K562 (cell line): ENCODE measurements around the gene RAPSN. TPM values are rescaled to one million over a fixed set of nuclear protein-coding genes. Genes with fewer than 3 reads are reported as not detected.

Experiments
- ATAC-seq: fragments of 200-7000 bp; cut with Tn5 transposase; 3 replicates; pipeline ENCODE4 v1.9.1; 2020; ENCODE audit warnings: moderate library complexity
- BruUV-seq: library from RNA; stranded (reverse); fragments of 400-500 nt; replicated peaks from 2 replicates; lab custom pipeline; 2021; lab: Mats Ljungman, UMichigan
- CTCF ChIA-PET: fragments of 300-600 bp; formaldehyde crosslinking; extraction: SDS; loops from one replicate; lab custom pipeline; 2021; ENCODE audit warnings: low intra/inter-chr PET ratio; lab: Yijun Ruan, JAX
- POLR2A ChIA-PET: fragments of 300-600, 350-650 bp; sonication (Branson Sonifier 250); formaldehyde crosslinking; extraction: SDS; loops from one replicate; lab custom pipeline; 2021; ENCODE audit warnings: antibody characterized with exemption, inconsistent platforms; lab: Yijun Ruan, JAX
- DNase-seq, 4 experiments: peaks; one replicate each; pipeline versions ENCODE4 v3.0.0 to v3.0.0-alpha.2; 2011 to 2018; ENCODE audit warnings: low spot score in 3 of 4, mixed read lengths in 3 of 4; ENCODE audit errors: extremely low read depth in 1 of 4
- FAIRE-seq: peaks from 2 replicates; lab custom pipeline; 2011; peaks lifted over from hg19 to GRCh38; lab: Jason Lieb, UNC
- H2AFZ ChIP-seq: 2 replicates; pipeline ENCODE4 v1.6.0; 2011; ENCODE audit warnings: low read depth, low read length, control low read depth, inconsistent platforms
- H3K27ac ChIP-seq: fragments of 200-600 bp; 3 replicates; pipeline ENCODE4 v1.8.0; 2011; ENCODE audit warnings: low read depth, mild to moderate bottlenecking, control low read depth, inconsistent platforms, low read length, moderate library complexity, mixed read lengths; ENCODE audit errors: extremely low read depth
- H3K27me3 ChIP-seq, 2 experiments: fragments of 300-600 bp in 1 of 2; 2 replicates in 1 of 2; 3 replicates in 1 of 2; pipeline versions ENCODE4 v1.6.0 to v1.8.0; 2011; ENCODE audit warnings: inconsistent platforms in 2 of 2, low read length in 2 of 2, mild to moderate bottlenecking in 1 of 2, mixed read lengths in 1 of 2, moderate library complexity in 1 of 2; ENCODE audit not compliant: control insufficient read depth in 2 of 2, insufficient read depth in 2 of 2
- H3K36me3 ChIP-seq: fragments of 300-600 bp; 3 replicates; pipeline ENCODE4 v1.8.0; 2011; ENCODE audit warnings: mild to moderate bottlenecking, low read length, inconsistent platforms; ENCODE audit not compliant: control insufficient read depth, insufficient read depth
- H3K4me1 ChIP-seq, 2 experiments: fragments of 200-600 bp in 1 of 2; replicated peaks in 1 of 2; 2 replicates in 1 of 2; 3 replicates in 1 of 2; pipeline versions ENCODE4 v1.5.1 to v1.8.0; 2011; ENCODE audit warnings: inconsistent platforms in 2 of 2, low read length in 2 of 2, mild to moderate bottlenecking in 1 of 2, mixed read lengths in 1 of 2, moderate library complexity in 1 of 2; ENCODE audit not compliant: control insufficient read depth in 2 of 2, insufficient read depth in 2 of 2
- H3K4me2 ChIP-seq: 2 replicates; pipeline ENCODE4 v1.6.1; 2011; ENCODE audit warnings: low read length, control low read depth, inconsistent platforms, mixed read lengths; ENCODE audit not compliant: insufficient read depth
- H3K4me3 ChIP-seq: fragments of 200-600 bp; sonication (generic), shearing (Covaris generic); 2 replicates; pipeline ENCODE4 v1.5.1; 2016; ENCODE audit warnings: control low read depth, inconsistent platforms
- H3K79me2 ChIP-seq: fragments of 200-600 bp; 3 replicates; pipeline ENCODE4 v1.8.0; 2011; ENCODE audit warnings: low read length, inconsistent platforms; ENCODE audit not compliant: control insufficient read depth, insufficient read depth
- H3K9ac ChIP-seq, 2 experiments: 2 replicates each; pipeline versions ENCODE4 v1.6.0 to v1.6.1; 2011; ENCODE audit warnings: low read depth in 2 of 2, low read length in 2 of 2, control low read depth in 1 of 2, inconsistent platforms in 1 of 2, mild to moderate bottlenecking in 1 of 2, mixed read lengths in 1 of 2; ENCODE audit not compliant: insufficient read depth in 1 of 2
- H3K9me1 ChIP-seq: one replicate; pipeline ENCODE4 v1.6.0; 2011; ENCODE audit warnings: inconsistent platforms, mild to moderate bottlenecking, low read length, moderate library complexity; ENCODE audit not compliant: control insufficient read depth, insufficient read depth
- H3K9me3 ChIP-seq: replicated peaks from 2 replicates; pipeline ENCODE4 v1.5.1; 2011; ENCODE audit warnings: low read depth, low read length, inconsistent platforms; ENCODE audit not compliant: control insufficient read depth, insufficient read depth
- H4K20me1 ChIP-seq: replicated peaks from 2 replicates; pipeline ENCODE4 v1.6.1; 2011; ENCODE audit warnings: low read length, inconsistent platforms, mixed read lengths; ENCODE audit not compliant: control insufficient read depth, insufficient read depth
- ASH1L ChIP-seq: fragments of 450-650 bp; IDR thresholded peaks from 2 replicates; pipeline ENCODE4 v1.6.1; 2018; ENCODE audit warnings: borderline replicate concordance, mild to moderate bottlenecking, low read depth; ENCODE audit not compliant: partially characterized antibody
- BRD9 ChIP-seq: fragments of 450-650 bp; IDR thresholded peaks from 2 replicates; pipeline ENCODE4 v1.6.1; 2018; ENCODE audit warnings: low read depth; ENCODE audit not compliant: partially characterized antibody
- CBFB ChIP-seq: sonication (generic); formaldehyde crosslinking; IDR thresholded peaks from 2 replicates; pipeline ENCODE4 v1.4.0; 2020; ENCODE audit warnings: mild to moderate bottlenecking, missing genetic modification reagents
- CBX1 ChIP-seq: sonication (generic); IDR thresholded peaks from 2 replicates; pipeline ENCODE4 v1.6.1; 2016; ENCODE audit warnings: antibody characterized with exemption, low read depth, mild to moderate bottlenecking
- ETV5 ChIP-seq: sonication (generic); formaldehyde crosslinking; IDR thresholded peaks from 2 replicates; pipeline ENCODE4 v1.4.0; 2020; ENCODE audit warnings: low read depth, mild to moderate bottlenecking, missing genetic modification reagents
- FOS ChIP-seq: IDR thresholded peaks from 3 replicates; pipeline ENCODE4 v1.6.1; 2011; ENCODE audit not compliant: insufficient read length; ENCODE audit errors: extremely low read depth
- FOXK2 ChIP-seq, 2 experiments: fragments of 450-650 bp; IDR thresholded peaks in 1 of 2; conservative IDR thresholded peaks in 1 of 2; 2 replicates each; pipeline ENCODE4 v1.6.1; 2016; ENCODE audit warnings: low read depth in 2 of 2, mild to moderate bottlenecking in 1 of 2
- KDM1A ChIP-seq, 2 experiments: fragments of 450-650 bp; IDR thresholded peaks; 2 replicates each; pipeline ENCODE4 v1.6.1; 2016; ENCODE audit warnings: mild to moderate bottlenecking in 2 of 2
- MTA1 ChIP-seq: fragments of 450-650 bp; IDR thresholded peaks from 2 replicates; pipeline ENCODE4 v1.6.1; 2017; ENCODE audit warnings: borderline replicate concordance
- MTF1 ChIP-seq: fragments of 250-450 bp; sonication (Bioruptor Pico); IDR thresholded peaks from 2 replicates; pipeline ENCODE4 v1.9.0; 2021; ENCODE audit warnings: moderate library complexity, mild to moderate bottlenecking, inconsistent platforms, borderline replicate concordance
- NFYB ChIP-seq: IDR thresholded peaks from 2 replicates; pipeline ENCODE4 v1.6.1; 2011; ENCODE audit warnings: mild to moderate bottlenecking, moderate library complexity; ENCODE audit not compliant: insufficient read length; ENCODE audit errors: extremely low read depth
- SMC3 ChIP-seq: conservative IDR thresholded peaks from 2 replicates; pipeline ENCODE4 v1.6.1; 2011; ENCODE audit warnings: low read depth, low read length, improper control_type of control experiment; ENCODE audit not compliant: insufficient read depth
- XRCC4 ChIP-seq: IDR thresholded peaks from one replicate; pipeline ENCODE4 v1.6.1; 2011; ENCODE audit not compliant: insufficient read depth, insufficient read length; ENCODE audit errors: extremely low read depth
- ZNF586 ChIP-seq: fragments of 450-650 bp; formaldehyde crosslinking; conservative IDR thresholded peaks from 2 replicates; pipeline ENCODE4 v1.4.0; 2020; ENCODE audit warnings: mild to moderate bottlenecking, moderate library complexity
- WGBS: fragments of 100-300 bp; shearing (Covaris generic); methylation state at CpG from one replicate; pipeline ENCODE4 v1.1.6; 2016; ENCODE audit warnings: low coverage, mixed read lengths; ENCODE audit not compliant: insufficient coverage; ENCODE audit errors: missing lambda C conversion rate; 5-methylcytosine and 5-hydroxymethylcytosine counted together
- in situ Hi-C: fragments of 300-500 bp; cut with MboI; formaldehyde crosslinking; loops from 4 replicates; pipeline ENCODE4 v1.15.0; 2018; ENCODE audit warnings: inconsistent platforms, mixed read lengths
- intact Hi-C: fragments of 100-400 bp; cut with micrococcal nuclease; formaldehyde crosslinking; loops from 2 replicates; pipeline ENCODE4 v1.14.2; 2022
- polyA plus RNA-seq, 8 experiments: library from polyadenylated mRNA; depleted of rRNA in 4 of 8; stranded (reverse) in 5 of 8; unstranded in 3 of 8; fragments of >200 nt; fragmentation: Nextera tagmentation in 2 of 8; fragmentation: Illumina TruSeq in 1 of 8; extraction: Ambion mirVana in 2 of 8; extraction: Trizol in 1 of 8; gene quantifications; 2 replicates each; pipeline versions ENCODE4 v1.2.1 to v1.2.3, GENCODE V29; 2011 to 2014; ENCODE audit warnings: inconsistent platforms in 1 of 8, missing spikeins in 1 of 8
- total RNA-seq, 7 experiments: library from RNA; depleted of rRNA in 6 of 7; stranded (reverse); fragments of >200 nt in 6 of 7; fragmentation: Illumina TruSeq in 2 of 7; extraction: Trizol in 2 of 7; gene quantifications; 2 replicates each; pipeline versions ENCODE4 v1.2.1 to v1.2.3, GENCODE V29; 2011 to 2021; ENCODE audit warnings: low replicate concordance in 1 of 7
- TF ChIP-seq, protein P1 (sequence below), 2 experiments: fragments of 450-650 bp in 1 of 2; IDR thresholded peaks; 2 replicates each; pipeline ENCODE4 v1.6.1; 2011 to 2017; ENCODE audit warnings: low read depth in 2 of 2, antibody characterized with exemption in 1 of 2, borderline replicate concordance in 1 of 2, low read length in 1 of 2, mild to moderate bottlenecking in 1 of 2, mixed read lengths in 1 of 2; ENCODE audit not compliant: control insufficient read depth in 1 of 2
- TF ChIP-seq, protein P2 (sequence below): sonication (generic); formaldehyde crosslinking; IDR thresholded peaks from 2 replicates; pipeline ENCODE4 v1.8.1; 2023; ENCODE audit warnings: mild to moderate bottlenecking, missing genetic modification reagents, moderate library complexity

The RAPSN gene
- total and polyA plus RNA-seq, 9 of the 15 experiments (the other 6 are each of a cell fraction or from before 2014, with no cell fraction given) = 0.06 to 0.11 TPM; not detected in 7

DNA sequence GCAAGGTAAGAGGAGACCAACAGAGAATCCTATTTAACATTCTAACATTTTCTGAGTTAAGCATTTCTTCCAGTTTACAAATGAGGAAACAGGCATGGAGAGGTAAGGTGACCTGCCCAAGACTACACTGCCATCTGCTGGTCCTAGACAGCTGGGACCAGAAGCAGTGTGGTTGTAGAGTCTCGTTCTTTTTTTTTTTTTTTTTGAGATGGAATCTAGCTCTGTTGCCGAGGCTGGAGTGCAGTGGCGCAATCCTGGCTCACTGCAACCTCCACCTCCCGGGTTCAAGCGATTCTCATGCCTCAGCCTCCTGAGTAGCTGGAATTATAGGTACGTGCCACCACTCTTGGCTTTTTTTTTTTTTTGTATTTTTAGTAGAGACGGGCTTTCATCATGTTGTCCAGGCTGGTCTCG is 5.3 kb upstream of the RAPSN start (continued):
- TF ChIP-seq, protein P1, sequence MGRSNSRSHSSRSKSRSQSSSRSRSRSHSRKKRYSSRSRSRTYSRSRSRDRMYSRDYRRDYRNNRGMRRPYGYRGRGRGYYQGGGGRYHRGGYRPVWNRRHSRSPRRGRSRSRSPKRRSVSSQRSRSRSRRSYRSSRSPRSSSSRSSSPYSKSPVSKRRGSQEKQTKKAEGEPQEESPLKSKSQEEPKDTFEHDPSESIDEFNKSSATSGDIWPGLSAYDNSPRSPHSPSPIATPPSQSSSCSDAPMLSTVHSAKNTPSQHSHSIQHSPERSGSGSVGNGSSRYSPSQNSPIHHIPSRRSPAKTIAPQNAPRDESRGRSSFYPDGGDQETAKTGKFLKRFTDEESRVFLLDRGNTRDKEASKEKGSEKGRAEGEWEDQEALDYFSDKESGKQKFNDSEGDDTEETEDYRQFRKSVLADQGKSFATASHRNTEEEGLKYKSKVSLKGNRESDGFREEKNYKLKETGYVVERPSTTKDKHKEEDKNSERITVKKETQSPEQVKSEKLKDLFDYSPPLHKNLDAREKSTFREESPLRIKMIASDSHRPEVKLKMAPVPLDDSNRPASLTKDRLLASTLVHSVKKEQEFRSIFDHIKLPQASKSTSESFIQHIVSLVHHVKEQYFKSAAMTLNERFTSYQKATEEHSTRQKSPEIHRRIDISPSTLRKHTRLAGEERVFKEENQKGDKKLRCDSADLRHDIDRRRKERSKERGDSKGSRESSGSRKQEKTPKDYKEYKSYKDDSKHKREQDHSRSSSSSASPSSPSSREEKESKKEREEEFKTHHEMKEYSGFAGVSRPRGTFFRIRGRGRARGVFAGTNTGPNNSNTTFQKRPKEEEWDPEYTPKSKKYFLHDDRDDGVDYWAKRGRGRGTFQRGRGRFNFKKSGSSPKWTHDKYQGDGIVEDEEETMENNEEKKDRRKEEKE (IDR thresholded peaks at IDR 0.05; ENCODE audit: borderline replicate concordance in 1 of 2, control insufficient read depth in 1 of 2, low read depth in 2 of 2, low read length in 1 of 2) = 0 out of 4 replicates have a peak, but pooled peaks of 1 of the 2 experiments have one; percentile 23
- TF ChIP-seq SMC3 = peak; percentile 71
- peak; percentile 58 for TF ChIP-seq BRD9
- TF ChIP-seq FOXK2 (conservative IDR thresholded peaks at IDR 0.05 in 1 of 2, IDR thresholded peaks at IDR 0.05 in 1 of 2; ENCODE audit: low read depth in 2 of 2) = peak; percentile 64 to 73; a peak in 2 of 4 replicates

DNA sequence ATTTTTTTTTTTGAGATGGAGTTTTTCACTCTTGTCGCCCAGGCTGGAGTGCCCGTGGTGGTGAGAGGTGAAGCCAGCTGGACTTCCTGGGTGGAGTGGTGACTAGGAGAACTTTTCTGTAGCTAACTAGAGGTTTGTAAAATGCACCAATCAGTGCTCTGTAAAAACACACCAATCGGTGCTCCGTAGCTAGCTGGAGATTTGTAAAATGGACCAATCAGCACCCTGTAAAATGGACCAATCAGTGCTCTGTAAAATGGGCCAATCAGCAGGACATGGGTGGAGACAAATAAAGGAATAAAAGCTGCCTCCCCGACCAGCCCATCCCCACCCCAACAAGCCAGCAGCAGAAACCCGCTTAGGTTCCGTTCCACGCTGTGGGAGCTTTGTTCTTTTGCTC is 4.4 kb upstream of the RAPSN start:
- no peak for FAIRE-seq
- in situ Hi-C loops = no loop called here
- BruUV-seq = no TSS peak

More for the DNA sequence above, 4.4 kb upstream of the RAPSN start:
- POLR2A ChIA-PET = interaction anchor here (1.7 kb wide), 1 partner anchor 12 kb away, joined by 7 read pairs; no protein-coding TSS in a partner anchor
- no peaks in the 10 kb centered on the region; the same call in 2 of the 3 replicates for H3K36me3 ChIP-seq
- no peaks in the 10 kb centered on the region for H3K9me1 ChIP-seq
- no peaks in the 10 kb centered on the region for H3K9me3 ChIP-seq
- H3K4me1 ChIP-seq = peaks cover 0 to 11% of the 10 kb centered on the region in 2 experiments; a peak in 1 of 5 replicates
- no peaks in the 10 kb centered on the region for H3K79me2 ChIP-seq
- peak in 2 of 4 experiments; percentile 19 to 49 for DNase-seq
- H3K27ac ChIP-seq = no peak overlapping the region
- ATAC-seq = peak; percentile 45
- no peak overlapping the region for H3K4me2 ChIP-seq
- TF ChIP-seq ZNF586 (CRISPR knock-in tag) (no peak), CBFB (CRISPR knock-in tag) (no peak), XRCC4 (no peak), ETV5 (CRISPR knock-in tag) (no peak), CBX1 (no peak), MTA1 (no peak), MTF1 (CRISPR knock-in tag) (no peak), FOS (peak; percentile 5), KDM1A (IDR thresholded peaks at IDR 0.05) (no peak), ASH1L (peak; percentile 59), NFYB (peak; percentile 48)
- TF ChIP-seq, protein P2, sequence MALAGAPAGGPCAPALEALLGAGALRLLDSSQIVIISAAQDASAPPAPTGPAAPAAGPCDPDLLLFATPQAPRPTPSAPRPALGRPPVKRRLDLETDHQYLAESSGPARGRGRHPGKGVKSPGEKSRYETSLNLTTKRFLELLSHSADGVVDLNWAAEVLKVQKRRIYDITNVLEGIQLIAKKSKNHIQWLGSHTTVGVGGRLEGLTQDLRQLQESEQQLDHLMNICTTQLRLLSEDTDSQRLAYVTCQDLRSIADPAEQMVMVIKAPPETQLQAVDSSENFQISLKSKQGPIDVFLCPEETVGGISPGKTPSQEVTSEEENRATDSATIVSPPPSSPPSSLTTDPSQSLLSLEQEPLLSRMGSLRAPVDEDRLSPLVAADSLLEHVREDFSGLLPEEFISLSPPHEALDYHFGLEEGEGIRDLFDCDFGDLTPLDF (CRISPR knock-in tag) = peak; percentile 37; the same call in 1 of the 2 replicates
- H3K27me3 ChIP-seq = no peaks in the 10 kb centered on the region; a peak in 1 of 5 replicates
- CTCF ChIA-PET = interaction anchor here (1.4 kb wide), 1 partner anchor 79 kb away, joined by 6 read pairs; no protein-coding TSS in a partner anchor
- intact Hi-C loops = loop anchor here (10.0 kb wide), 2 partner anchors 401 to 569 kb away; no protein-coding TSS in a partner anchor
- 87% methylated on average over 8 of the region's 8 CpGs for WGBS
- H2AFZ ChIP-seq = no peak overlapping the region
- no peak overlapping the region for H3K9ac ChIP-seq
- H4K20me1 ChIP-seq = no peaks in the 10 kb centered on the region
- no peak overlapping the region for H3K4me3 ChIP-seq
